EL (cell line): ENCODE measurements around the gene SAMD15.
"Not testable (repeated sequence)": the region's sequence is repeated elsewhere in the genome, so short reads cannot be mapped to it uniquely, and the experiment has no call there.

Experiments used
- DNase-seq: peaks from one replicate; pipeline ENCODE4 v3.0.0-alpha.2; 2016

Gene SAMD15

DNA sequence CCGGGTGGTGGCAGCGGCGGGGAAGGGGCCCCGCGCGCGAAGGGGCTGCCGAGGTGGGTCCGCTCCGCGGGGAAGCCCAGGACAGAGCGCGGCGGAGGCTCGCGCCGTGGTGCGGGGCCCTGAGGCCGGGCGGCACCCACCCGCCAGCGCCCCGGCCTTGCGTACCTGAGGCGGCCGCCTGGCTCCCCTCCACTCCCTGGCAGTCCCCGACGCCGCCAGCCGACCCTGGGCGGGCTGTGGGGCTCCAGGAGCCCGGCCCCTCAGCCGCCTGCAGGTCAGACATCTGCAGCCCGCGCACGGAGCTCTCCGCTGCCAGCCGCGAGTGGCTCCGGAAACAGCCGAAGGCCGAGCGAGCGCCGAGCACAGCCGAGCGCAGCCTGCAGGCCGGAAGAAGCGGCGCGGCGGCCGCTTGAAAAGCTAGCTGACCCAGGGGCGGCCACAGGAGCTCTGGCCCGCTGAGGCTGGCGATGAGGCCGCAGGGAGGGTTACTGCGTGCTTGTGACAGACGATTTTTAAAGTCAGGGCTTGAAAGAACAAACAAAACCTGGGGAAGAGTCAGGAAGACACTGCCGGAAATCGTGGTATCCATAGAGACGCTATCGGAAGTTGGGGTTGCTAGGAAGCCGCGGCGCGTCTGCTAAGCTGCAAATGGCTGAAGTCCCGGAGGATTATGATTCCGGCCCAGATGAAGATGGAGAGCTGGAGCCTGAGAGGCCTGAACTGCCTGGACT lies at the start of gene SAMD15, which contains the start of gene TMED8:
Gene SAMD15 (plus strand): TSS at position 609 of the 731 bp plus-strand sequence. CDS start 40 bp downstream, at position 649.
Gene TMED8 (minus strand): TSS at position 324 of the 731 bp plus-strand sequence. CDS start 41 bp downstream, at position 283.
- peak; percentile 83 for DNase-seq

DNA sequence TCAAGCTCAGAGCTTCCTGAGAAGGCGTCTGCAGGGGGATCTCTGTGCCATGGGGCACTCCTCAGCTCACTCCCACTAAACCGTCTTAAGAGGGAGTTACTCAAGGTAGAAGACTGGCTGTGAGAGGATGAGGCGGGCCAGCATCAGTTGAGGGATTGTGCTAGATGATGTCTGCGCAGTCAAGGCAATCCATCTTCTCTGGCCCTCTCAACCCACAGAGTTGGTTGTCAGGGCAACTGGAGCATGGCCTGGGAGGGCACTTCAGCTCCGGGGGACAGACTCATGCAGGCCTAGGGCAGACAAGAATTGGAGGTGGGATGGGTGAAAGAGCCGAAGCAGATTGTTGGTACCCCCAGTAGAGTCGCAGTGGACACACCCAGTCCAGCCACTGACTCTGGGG lies 47.3 kb upstream of the SAMD15 start:
- no peak for DNase-seq

DNA sequence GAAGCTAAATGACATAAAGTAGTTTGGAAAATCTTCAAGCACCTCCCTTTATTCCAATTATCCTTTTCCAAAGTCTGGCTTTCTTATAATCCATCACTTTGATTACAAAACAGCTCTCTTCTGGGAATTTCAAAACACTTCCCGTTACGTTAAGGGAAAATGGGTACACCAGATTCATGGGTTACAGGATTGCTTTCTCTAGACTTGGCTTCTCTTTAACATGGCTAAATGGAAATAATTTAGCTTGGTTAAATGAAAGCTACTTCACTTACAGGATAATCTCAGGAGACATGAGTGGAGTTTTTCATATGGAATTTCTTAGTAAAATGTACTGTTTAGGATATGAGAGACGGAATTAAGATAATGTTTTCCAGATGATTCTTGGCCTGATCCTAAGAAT lies 41.6 kb upstream of the SAMD15 start:
- DNase-seq = no peak

DNA sequence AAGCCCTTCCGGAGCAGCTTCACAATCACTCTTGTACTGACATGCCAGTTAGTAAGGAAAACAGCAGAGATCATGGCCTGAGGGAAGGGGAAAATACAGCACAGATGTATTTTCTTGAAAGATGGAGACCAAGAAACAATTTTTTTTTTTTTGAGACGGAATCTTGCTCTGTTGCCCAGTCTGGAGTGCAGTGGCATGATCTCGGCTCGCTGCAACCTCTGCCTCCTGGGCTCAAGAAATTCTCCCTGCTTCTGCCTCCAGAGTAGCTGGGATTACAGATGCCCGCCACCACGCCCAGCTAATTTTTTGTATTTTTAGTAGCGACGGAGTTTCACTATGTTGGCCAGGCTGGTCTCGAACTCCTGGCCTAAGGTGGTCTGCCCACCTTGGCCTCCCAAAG lies 39.9 kb upstream of the SAMD15 start:
- not testable (repeated sequence) for DNase-seq

DNA sequence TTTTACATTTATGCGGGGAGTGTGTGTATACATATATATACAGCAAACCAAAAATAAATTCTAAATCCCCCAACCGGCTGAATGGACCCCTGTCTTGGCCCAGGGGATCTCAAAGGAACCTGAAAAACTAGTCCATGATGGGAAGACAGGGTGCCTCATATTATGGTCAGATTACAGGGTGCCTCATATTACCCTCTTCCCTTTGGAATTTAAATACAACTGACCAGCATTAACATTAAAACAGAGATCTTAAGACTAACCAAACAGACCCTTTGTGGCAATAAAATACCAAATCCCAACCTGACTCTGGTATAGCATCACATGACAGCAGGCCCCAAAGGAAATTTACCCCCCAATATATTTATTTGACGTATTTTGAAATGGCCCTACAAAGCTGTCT lies 39.3 kb upstream of the SAMD15 start:
- DNase-seq = no peak

DNA sequence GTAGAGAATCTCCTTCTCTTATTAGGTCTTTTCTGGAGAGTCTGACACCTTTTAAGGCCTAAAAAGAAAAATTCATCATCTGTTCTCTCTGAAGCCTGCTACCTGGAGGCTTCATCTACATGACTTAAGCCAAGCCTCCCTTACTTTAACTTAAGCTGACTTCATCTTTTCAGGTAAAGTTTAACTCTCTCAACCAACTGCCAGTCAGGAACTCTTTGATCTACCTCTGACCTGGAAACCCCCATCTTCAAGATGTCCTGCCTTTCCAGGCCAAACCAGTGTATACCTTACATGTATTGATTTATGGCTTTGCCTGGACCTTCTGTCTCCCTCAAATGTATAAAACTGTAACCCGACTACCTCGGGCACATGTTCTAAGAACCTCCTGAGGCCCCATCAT lies 38.9 kb upstream of the SAMD15 start:
- no peak for DNase-seq

DNA sequence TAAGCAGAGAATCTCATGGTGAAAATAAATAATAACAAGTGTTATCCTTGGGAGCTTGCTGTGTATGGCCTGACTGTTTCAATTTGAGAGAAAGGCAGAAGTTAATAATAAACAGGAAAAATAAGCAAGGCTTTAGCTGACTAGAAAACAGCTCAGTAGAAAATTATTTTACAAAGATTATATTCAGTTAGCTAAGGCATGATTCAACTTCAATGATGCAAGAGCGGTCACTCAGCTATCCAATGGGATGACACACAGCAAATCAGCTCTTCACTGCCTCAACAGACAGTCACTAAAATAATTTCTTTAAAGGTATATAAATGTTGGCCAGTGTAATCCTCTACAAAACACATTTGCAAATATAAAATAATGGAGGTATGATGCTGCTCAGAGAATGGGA lies 37.8 kb upstream of the SAMD15 start:
- peak; percentile 57 for DNase-seq

DNA sequence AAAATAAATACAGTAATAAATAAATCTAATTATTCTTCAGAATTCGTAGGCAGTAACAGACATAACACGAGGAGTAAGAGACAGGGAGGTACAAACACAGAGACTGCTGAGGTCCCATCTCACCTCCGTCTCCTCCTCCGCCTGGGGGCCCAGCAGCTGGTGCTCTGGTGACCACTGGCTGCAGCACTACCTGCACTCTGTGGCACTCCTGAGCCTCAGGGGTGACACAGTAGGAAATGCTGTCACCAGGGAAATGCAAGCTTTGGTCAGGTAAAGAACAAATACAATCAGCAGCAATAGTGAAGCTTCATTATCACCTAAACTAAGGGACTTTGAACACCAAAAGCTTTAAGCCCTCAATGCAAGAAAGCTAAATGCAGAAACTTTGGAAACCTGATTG lies 36.8 kb upstream of the SAMD15 start:
- no peak for DNase-seq

DNA sequence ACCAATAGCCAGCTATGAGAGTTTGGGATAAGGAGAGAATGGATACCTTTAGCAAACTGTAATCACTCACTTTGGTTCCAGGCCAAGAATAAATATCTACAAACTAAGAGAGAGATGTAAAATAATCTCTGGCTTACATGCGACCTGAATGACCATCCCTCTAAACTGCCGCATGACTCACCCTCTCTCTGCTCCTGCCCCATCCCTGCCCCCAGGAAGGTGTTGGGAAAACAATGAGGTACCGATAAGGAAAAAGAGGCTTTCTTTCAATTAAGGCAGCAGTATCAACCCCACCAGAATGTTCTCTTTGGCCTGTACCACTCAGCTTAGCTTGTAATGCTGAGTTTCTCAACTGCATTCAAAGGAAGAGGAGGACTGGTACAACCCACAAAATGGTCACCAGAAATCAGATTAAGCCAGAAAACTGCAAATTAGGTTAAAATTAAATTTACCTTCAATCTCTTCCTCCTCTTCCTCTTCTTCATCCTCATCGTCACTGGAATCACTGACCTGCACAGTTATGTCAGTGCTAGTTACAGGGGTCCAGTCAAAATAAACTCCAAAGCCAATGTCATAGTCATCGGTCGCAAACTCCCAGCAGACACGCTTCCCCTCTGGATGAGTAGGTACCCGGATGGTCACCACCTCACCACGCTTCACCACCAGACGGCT lies 34.3 kb upstream of the SAMD15 start:
- DNase-seq = no peak

DNA sequence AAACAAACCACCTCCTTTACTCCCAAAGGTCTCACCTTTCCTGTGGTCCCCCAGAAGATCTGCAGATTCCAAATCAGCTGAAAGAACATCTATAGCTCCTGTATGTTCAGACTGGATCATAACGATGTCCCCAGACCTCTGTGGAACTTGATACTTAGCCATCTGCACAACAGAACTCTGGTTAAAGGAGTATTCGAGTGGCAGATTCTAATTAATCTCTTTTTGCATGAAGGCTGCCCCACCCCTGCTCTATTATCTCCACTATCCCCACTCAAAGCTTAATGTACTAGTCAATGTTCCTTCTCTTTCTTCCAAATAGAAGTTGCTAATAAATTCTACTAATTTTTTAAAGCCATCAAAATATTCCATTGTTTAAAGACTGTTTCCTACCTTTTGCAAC lies 33.5 kb upstream of the SAMD15 start:
- DNase-seq = no peak

DNA sequence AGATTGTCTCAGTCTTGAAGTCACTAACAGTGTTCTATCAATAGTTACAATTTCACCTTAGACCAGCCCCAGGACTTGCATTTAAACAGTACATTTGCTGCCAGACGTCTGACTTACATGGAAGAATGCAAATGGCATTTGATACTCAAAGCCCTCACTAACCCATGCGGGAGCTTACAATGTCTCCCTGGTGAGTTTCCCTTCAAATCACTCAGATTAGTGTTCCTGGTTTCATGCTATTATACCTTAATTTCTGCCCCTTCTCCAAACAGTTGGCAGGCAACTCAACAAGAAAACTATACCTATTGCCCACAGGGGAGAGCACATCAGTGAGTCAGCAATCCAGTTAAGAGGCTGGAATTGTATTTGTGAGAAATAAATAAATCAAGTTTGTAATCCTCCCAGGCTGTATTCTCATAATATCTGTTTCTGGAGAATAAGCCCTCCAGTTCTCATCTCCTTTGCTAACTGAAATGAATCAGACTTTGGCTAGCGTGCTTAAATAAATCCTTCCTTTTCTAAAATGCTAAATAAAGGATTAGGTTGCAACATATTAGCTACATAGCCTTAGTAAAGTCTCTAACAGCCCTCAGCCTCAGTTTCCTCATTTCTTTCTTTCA lies 32.7 kb upstream of the SAMD15 start:
- DNase-seq = no peak

DNA sequence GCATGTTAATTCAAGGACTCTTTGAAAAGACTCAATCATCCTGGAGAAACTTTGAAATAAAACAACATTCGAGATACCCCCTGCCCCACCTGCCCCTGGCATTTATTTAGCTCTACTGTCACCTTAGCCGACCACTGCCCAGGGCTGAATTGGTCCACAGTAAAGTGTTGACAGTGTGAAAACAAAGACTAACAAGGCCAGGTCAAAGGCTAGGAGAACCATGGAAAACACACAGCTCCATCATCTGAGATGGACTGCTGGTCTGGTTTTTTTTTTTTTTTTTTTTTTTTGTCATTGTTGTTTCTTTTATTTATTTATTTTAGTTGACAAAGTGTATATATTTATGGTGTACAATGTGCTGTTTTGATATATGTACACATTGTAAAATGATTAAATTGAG lies 30.7 kb upstream of the SAMD15 start:
- DNase-seq = no peak

DNA sequence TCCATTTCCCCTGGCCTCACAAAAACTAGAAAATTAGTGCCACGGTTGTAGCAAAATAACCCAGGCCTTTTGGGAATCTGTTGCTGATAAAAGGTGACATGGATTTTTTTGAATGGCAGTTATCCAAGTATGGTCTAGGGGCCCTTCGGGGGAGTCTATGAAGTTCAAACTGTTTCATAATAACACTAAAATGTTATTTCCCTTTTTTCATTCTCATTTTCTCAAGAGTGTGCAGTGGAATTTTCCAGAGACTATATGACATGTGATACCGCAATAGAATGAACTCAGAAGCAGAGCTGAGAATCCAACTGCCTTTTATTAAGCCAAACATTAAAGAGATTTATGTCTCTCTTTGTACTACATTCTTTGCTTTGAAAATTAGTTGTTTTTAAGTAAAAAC lies 29.4 kb upstream of the SAMD15 start:
- no peak for DNase-seq

DNA sequence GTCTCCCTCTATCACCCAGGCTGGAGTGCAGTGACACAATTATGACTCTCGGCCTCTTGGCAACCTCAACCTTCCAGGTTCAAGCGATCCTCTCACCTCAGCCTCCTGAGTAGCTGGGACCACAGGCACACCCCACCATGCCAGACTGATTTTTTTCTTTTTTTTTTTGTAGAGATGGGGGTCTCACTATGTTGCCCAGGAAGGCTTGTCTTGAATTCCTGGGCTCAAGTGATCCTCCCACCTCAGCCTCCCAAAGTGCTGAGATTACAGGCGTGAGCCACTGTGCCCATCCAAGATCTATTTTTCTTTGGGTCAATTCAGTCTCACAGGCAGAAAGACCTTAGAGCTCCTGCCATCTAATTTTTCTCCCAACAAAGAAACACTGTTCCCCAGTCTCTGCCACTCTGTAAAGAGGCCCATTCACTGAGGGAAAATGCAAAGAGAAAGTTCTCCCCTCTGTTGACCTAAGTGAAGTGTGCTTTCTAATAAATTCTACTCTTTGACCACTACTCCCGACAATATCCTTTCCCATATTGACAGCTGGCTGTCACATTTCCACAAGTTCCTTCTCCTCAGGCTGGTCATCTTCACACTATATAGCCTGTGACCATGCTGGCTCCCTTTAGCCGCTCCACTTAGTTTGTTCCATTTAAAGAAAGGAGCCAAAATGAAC lies 23.6 kb upstream of the SAMD15 start:
- no peak for DNase-seq

DNA sequence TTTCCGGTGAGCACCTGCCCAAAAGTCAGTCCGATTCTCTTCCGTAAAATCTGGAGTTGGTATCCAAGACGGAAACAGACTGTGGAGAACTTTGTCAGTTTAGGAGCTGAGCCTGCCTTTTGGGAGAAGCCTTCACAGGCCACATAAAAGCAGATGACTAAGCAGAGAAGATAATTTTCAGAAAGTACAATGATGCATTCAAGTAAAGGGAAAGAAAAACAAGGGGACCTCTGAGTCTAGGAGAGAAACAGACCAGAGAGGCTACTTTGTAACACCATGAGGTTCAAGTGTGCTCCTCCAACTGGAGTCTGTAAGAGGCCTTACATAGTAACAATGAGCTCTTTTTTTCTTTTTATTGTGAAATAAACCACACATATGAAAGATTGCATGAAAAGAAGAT lies 21.4 kb upstream of the SAMD15 start:
- no peak for DNase-seq

DNA sequence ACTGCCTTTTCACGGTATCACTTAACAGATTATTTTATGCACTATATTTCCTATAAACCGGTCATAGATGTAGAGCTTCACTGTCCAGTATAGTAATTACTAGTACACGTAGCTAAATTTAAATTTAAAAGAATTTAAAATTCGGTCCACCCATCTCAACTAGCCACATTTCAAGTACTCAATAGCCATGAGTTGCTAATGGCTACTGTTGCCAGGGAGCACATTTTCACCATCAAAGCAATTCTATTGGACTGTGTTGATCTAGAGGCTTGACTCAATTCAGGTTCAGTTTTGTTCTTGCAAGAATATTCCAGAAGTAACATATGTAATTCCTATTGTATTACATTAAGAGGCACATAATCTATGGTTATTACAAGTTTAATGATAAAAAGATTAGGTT lies 20.3 kb upstream of the SAMD15 start:
- no peak for DNase-seq

DNA sequence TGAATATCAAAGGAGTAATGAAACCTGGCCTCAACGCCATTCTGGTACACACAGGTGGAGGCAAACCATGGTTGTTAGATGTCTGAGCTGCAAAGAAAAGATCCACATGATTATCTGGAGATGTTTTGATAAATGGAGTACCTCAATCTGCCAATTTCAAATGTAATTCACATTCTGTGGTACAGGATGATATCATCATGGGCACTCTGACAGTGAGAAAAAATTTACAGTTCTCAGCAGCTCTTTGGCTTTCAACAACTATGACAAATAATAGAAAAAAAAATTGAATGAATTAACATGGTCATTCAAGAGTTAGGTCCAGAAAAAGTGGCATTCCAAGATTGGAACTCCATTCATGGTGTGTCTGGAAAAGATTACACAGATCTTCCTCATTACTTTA lies 17.6 kb upstream of the SAMD15 start:
- no peak for DNase-seq

DNA sequence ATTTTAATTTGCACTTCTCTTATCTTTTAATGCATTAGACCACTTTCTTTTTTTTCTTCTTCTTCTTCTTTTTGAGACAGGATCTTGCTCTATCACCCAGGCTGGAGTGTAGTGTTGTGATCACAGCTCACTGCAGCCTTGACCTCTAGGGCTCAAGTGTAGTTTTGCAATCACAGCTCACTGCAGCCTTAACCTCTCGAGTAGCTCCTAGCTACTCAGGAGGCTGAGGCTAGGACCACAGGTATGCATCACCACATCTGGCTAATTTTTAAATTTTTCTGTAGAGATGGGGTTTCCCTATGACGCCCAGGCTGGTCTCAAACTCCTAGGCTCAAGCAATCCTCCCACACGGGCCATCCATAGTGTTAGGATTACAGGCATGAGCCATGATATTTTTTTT lies 13.0 kb upstream of the SAMD15 start:
- DNase-seq = no peak

DNA sequence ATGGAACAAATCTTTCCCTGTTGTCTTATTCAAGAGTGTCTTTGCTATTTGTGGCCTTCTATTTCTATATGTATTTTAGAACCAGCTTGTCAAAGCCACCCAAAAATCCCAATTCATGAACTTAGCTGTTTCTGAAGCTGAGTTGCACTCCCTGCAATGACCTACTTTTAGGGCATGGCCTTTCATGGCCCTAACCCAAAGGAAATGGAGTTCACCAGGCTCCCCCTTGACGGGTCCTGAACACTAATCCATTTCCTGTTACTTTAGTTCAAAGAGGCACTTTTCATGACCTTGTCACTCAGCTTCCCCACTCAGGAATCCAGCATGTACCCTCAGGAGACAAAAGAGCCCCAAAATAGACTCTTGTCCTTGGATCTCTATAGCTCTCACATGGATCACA lies 7.9 kb upstream of the SAMD15 start:
- DNase-seq = no peak

DNA sequence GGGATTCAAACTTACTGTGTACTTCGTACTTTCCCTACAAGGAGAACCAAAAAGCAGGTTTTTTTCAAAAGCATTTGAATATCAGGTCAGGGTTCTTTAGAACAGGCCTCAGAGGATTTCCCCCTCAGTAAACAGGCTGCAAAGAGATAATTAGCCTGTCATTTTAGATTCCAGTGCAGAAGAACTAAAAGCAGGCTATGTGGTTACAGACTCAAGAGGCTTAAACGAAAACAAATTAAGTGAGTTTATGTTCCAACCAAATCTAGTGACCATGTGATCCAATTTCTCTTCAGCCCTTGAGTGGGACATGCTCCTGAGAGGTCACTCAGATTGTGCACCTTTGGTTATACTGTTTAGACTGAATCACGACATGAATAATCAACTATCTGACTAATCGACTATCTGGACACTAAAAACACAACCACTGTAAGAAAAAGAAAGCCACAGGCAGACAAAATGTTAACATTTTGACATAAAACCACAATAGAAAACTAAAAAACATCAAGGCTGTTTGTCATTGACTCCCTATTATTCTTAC lies 4.8 kb upstream of the SAMD15 start:
- DNase-seq = peak; percentile 22

DNA sequence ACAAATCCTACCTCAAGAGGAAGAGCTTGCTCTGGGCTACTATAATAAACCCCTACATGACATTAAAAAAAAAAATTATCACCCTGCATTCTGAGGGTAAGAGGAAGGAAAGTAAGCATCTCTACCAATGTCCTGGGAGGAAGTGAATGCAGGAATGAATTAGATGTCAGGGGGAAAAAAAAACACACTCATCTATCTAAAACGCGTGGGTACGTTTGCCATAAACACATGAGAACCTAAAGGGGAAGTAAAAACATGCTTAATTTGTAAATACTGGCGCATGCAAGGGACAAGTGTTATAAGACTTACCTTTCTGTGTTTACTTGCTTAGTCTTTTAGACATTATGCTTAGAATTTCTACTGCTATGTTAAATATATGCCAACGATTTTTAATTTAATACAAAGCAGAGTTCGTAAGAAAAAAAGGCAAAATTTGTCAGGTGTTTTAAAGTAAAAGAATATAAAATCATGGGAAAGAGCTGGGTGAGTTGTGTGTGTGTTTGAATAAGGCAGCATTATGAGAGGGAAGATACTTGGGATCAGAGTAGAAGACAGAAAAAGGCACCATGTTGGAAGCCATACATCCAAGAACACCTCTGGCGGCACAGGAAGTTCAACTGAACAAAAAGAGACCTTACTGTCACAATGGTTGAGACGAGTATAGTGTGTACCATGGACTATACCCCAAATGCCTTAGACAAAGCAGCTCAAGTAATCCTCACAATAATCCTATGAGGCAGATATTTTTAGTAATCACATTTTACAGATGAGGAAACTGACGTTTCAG lies 1.8 kb upstream of the SAMD15 start:
- DNase-seq = no peak

DNA sequence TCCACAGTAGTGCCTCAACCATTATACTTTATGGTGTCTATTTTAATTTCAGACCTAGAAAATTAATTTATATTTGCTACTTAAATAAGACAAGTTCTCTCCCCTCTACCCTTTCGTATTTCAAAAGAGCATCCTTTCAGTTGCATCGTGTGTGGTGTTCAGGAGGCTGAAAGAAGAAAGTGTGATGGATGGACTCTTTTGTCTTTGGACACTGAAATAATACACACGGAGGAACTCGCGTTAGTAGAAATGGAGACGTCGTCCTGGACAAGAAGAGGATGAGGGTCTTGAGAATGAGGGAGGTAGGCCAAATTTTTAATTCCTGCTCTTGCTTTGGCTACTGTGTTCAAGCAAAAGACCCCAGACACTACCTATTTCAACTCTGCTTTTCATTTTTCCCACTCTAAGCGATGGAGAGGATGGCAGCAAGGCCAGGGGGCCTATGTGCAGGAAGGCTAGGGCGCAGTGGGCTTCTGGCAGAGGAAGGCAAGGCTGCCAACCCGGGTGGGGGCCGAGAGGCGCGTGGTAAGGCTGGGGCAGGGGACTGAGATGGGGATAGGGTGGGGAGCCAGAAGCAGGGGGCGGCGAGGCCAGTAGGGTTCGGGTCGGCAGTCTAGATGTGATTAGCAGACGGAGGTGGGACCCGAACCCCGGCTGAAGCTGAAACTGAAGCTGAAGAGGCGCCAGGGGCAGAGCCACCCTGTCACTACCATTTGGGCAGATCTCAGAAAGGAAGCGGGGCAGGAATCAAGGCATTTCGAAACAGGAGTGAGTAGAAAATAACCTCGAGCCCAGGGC lies 1.0 kb upstream of the SAMD15 start:
- DNase-seq = peak; percentile 24
